MCF 10A (cell line): ENCODE data around the gene SMIM22. TPM values are rescaled to one million over a fixed set of nuclear protein-coding genes. Genes with fewer than 3 reads are reported as not detected.

Source experiments
- BruUV-seq: library from RNA; stranded (reverse); fragments of 400-500 nt; replicated peaks from 2 replicates; lab custom pipeline; 2021; lab: Mats Ljungman, UMichigan
- CTCF ChIA-PET: fragments of 300-600 bp; sonication (Branson Sonifier 250); formaldehyde crosslinking; extraction: SDS; loops from one replicate; lab custom pipeline; 2021; ENCODE audit warnings: antibody characterized with exemption, inconsistent platforms; lab: Yijun Ruan, JAX
- POLR2A ChIA-PET: fragments of 300-600, 350-650 bp; sonication (Branson Sonifier 250); formaldehyde crosslinking; extraction: SDS; loops from one replicate; lab custom pipeline; 2020; ENCODE audit warnings: antibody characterized with exemption, inconsistent platforms; lab: Yijun Ruan, JAX
- DNase-seq: peaks from one replicate; pipeline ENCODE4 v3.0.0-alpha.2; 2018; ENCODE audit not compliant: unreplicated experiment
- H3K27ac Mint-ChIP-seq: one replicate; pipeline ENCODE4 v1.8.0; 2022; ENCODE audit warnings: mild to moderate bottlenecking, low read depth, mixed read lengths; ENCODE audit not compliant: unreplicated experiment
- H3K27me3 Mint-ChIP-seq: one replicate; pipeline ENCODE4 v1.8.0; 2022; ENCODE audit warnings: mixed read lengths; ENCODE audit not compliant: insufficient read depth, unreplicated experiment
- H3K36me3 Mint-ChIP-seq: one replicate; pipeline ENCODE4 v1.8.0; 2022; ENCODE audit warnings: mild to moderate bottlenecking, moderate library complexity, mixed read lengths; ENCODE audit not compliant: insufficient read depth, unreplicated experiment
- H3K4me1 Mint-ChIP-seq: one replicate; pipeline ENCODE4 v1.8.0; 2022; ENCODE audit warnings: mixed read lengths; ENCODE audit not compliant: insufficient read depth, unreplicated experiment
- H3K4me3 Mint-ChIP-seq: one replicate; pipeline ENCODE4 v1.8.0; 2022; ENCODE audit warnings: mild to moderate bottlenecking, moderate library complexity, mixed read lengths; ENCODE audit not compliant: unreplicated experiment
- H3K9me3 Mint-ChIP-seq: one replicate; pipeline ENCODE4 v1.8.0; 2022; ENCODE audit warnings: mixed read lengths; ENCODE audit not compliant: unreplicated experiment
- intact Hi-C: fragments of 100-400 bp; cut with micrococcal nuclease; formaldehyde crosslinking; loops from 2 replicates; pipeline ENCODE4 v1.14.1; 2022
- total RNA-seq: library from RNA; stranded (reverse); gene quantifications from 2 replicates; pipeline ENCODE4 v1.2.3, GENCODE V29; 2022
- TF ChIP-seq, protein P1 (sequence below): fragments of 200-600 bp; IDR thresholded peaks from one replicate; pipeline ENCODE4 v1.8.0; 2022; ENCODE audit warnings: antibody characterized with exemption, mild to moderate bottlenecking; ENCODE audit not compliant: unreplicated experiment

SMIM22 gene
- total RNA-seq, 1 experiment from 2014 or later = 2.4 TPM

- H3K27me3 Mint-ChIP-seq = no peaks in the 10 kb centered on the region
- H3K27ac Mint-ChIP-seq = no peak overlapping the region
- intact Hi-C loops = no loop called here
- BruUV-seq = no TSS peak
- CTCF ChIA-PET = interaction anchor here (0.6 kb wide), 1 partner anchor 163 kb away, joined by 5 read pairs; no protein-coding TSS in a partner anchor
- TF ChIP-seq, protein P1, sequence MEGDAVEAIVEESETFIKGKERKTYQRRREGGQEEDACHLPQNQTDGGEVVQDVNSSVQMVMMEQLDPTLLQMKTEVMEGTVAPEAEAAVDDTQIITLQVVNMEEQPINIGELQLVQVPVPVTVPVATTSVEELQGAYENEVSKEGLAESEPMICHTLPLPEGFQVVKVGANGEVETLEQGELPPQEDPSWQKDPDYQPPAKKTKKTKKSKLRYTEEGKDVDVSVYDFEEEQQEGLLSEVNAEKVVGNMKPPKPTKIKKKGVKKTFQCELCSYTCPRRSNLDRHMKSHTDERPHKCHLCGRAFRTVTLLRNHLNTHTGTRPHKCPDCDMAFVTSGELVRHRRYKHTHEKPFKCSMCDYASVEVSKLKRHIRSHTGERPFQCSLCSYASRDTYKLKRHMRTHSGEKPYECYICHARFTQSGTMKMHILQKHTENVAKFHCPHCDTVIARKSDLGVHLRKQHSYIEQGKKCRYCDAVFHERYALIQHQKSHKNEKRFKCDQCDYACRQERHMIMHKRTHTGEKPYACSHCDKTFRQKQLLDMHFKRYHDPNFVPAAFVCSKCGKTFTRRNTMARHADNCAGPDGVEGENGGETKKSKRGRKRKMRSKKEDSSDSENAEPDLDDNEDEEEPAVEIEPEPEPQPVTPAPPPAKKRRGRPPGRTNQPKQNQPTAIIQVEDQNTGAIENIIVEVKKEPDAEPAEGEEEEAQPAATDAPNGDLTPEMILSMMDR = no peak
- H3K9me3 Mint-ChIP-seq = no peaks in the 10 kb centered on the region
- H3K4me3 Mint-ChIP-seq = no peak overlapping the region
- H3K4me1 Mint-ChIP-seq = no peaks in the 10 kb centered on the region
- DNase-seq = no peak
- POLR2A ChIA-PET = interaction anchor here (1.2 kb wide), 1 partner anchor 24 kb away, joined by 4 read pairs; no protein-coding TSS in a partner anchor
- no peaks in the 10 kb centered on the region for H3K36me3 Mint-ChIP-seq
These were observed 2.1 kb upstream of the SMIM22 start for GRCh38 chr16:4792951-4793513.

DNA sequence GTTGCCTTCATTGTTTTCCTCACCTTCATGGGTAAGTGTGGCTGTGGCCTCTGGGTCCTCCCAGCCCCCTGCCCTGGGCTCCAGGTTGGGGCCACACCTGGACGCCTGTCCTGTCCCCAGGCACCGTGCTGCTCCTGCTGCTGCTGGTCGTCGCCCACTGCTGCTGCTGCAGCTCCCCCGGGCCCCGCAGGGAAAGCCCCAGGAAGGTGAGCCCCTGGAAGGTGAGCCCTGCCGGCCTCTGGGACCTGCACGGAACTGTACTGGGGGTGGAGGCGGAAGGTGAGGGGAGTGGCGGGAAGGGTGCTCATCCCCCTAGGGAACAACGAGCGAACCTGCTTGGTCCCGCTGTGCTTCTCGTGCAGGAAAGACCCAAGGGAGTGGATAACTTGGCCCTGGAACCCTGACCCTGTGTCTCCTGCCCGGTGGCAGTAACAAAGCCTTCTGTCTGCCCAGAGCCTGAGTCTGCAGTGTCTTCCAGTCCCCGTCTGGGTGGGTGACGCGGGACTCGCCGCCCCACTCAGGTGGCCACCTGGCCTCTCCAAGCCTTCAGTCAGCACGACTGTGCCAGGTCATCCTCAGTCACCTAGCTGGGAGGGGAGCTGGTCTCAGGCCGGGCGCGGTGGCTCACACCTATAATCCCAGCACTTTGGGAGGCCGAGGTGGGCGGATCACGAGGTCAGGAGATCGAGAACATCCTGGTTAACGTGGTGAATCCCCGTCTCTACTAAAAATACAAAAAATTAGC is 831 bp downstream of the SMIM22 start:
- Mint-ChIP-seq H3K9me3 (no peaks in the 10 kb centered on the region), H3K4me3 (no peak overlapping the region), H3K27me3 (no peaks in the 10 kb centered on the region), H3K27ac (no peak overlapping the region), H3K4me1 (peaks cover 6% of the 10 kb centered on the region), H3K36me3 (no peaks in the 10 kb centered on the region)
- DNase-seq = no peak
- ChIA-PET POLR2A (interaction anchor here (0.5 to 1.5 kb wide), 2 partner anchors 28 to 241 kb away, joined by 3 to 4 read pairs; no protein-coding TSS in a partner anchor), CTCF (no interaction called here)
- BruUV-seq = no TSS peak
- intact Hi-C loops = no loop called here
- TF ChIP-seq, protein P1 = no peak

DNA sequence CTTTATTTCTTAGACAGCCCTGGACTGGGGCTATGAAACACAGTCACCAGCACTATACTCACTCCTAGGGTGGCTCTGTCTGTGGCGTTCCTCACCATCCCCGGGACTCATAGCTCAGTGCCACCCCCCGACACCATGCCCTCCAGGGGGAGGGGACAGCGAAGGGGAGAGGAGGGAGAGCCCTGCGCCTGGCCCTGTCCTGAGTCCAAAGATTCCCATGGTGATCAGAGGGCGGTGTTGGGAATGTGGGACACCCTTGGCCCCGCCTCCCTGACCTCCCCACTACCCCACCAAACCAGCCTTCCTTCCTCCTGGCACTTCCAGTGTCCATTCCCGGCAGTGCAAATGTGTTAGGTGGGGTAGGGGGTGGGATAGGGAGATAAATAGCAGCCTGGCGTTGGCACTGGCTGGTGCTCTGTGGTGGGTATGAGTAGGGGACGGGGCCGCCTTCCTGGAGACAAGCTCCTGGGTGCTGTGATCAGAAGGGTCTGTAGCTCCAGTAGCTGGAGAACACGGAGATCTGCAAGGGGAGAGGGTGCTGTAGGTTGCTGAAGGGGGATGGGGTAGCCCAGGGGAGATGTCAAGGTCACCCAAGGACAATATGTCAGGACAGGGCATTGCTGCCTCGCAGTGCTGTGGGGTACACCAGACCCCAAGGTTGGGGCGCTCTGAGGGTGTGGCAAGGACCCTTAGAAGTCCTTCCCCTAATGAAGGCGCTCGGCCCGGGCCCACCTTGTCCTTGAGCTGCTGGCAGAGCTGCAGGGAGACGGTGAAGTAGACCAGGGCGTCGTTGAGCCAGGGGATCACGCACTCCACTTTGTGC is 2.0 kb downstream of the SMIM22 start:
- no peaks in the 10 kb centered on the region for H3K9me3 Mint-ChIP-seq
- H3K36me3 Mint-ChIP-seq = no peaks in the 10 kb centered on the region
- no peak for DNase-seq
- BruUV-seq = no TSS peak
- intact Hi-C loops = no loop called here
- POLR2A ChIA-PET = interaction anchor here (1.5 kb wide), 1 partner anchor 29 kb away, joined by 4 read pairs; no protein-coding TSS in a partner anchor
- H3K27me3 Mint-ChIP-seq = no peaks in the 10 kb centered on the region
- TF ChIP-seq, protein P1 = no peak
- CTCF ChIA-PET = interaction anchor here (0.6 to 0.7 kb wide), 3 partner anchors 10 to 997 kb away, joined by 3 to 4 read pairs (median 3); no protein-coding TSS in a partner anchor
- H3K4me3 Mint-ChIP-seq = no peak overlapping the region
- H3K4me1 Mint-ChIP-seq = peaks cover 6% of the 10 kb centered on the region
- H3K27ac Mint-ChIP-seq = peak overlapping the region; percentile 35
